RWPE1 (cell line): ENCODE data around the gene CD247.

Source experiments
- CTCF ChIA-PET: fragments of 350-600 bp; sonication (Branson Sonifier 250); formaldehyde crosslinking; extraction: SDS; loops from one replicate; lab custom pipeline; 2021; lab: Yijun Ruan, JAX
- POLR2A ChIA-PET: fragments of 400-600 bp; formaldehyde crosslinking; extraction: SDS; loops from one replicate; lab custom pipeline; 2020; ENCODE audit warnings: antibody characterized with exemption; ENCODE audit not compliant: low non-redundant PET; lab: Yijun Ruan, JAX
- DNase-seq: peaks from one replicate; pipeline ENCODE4 v3.0.0; 2012; ENCODE audit warnings: low spot score
- H3K27ac ChIP-seq: fragments of 450-650 bp; 2 replicates; pipeline ENCODE4 v1.5.1; 2017
- CTCF ChIP-seq: fragments of 450-650 bp; conservative IDR thresholded peaks from 2 replicates; pipeline ENCODE4 v1.5.1; 2017; ENCODE audit warnings: low read depth, mild to moderate bottlenecking

The CD247 gene

GRCh38 chr1:167418391-167418790 is 99.9 kb downstream of the CD247 start:
- ChIA-PET POLR2A (no interaction called here), CTCF (interaction anchor here (0.6 kb wide), 1 partner anchor 51 kb away, joined by 3 read pairs; no protein-coding TSS in a partner anchor)
- no peak for TF ChIP-seq CTCF
- no peak for DNase-seq
- H3K27ac ChIP-seq, result no peak overlapping the region

- H3K27ac ChIP-seq, result no peak overlapping the region
- POLR2A ChIA-PET, result no interaction called here
- CTCF ChIA-PET, result no interaction called here
- TF ChIP-seq CTCF, result no peak
- DNase-seq, result no peak
Observed at GRCh38 chr1:167416506-167416905, 101.8 kb downstream of the CD247 start.

GRCh38 chr1:167413328-167413727 is 105.0 kb downstream of the CD247 start:
- CTCF ChIA-PET, result interaction anchor here (0.6 kb wide), 1 partner anchor 12 kb away, joined by 3 read pairs; no protein-coding TSS in a partner anchor
- no peak for DNase-seq
- no peak overlapping the region for H3K27ac ChIP-seq
- POLR2A ChIA-PET, result no interaction called here
- TF ChIP-seq CTCF, result no peak

- ChIA-PET CTCF (interaction anchor here (0.6 kb wide), 1 partner anchor 12 kb away, joined by 3 read pairs; no protein-coding TSS in a partner anchor), POLR2A (no interaction called here)
- DNase-seq, result no peak
- H3K27ac ChIP-seq, result no peak overlapping the region
- TF ChIP-seq CTCF, result no peak
Observed at GRCh38 chr1:167412920-167413319, 105.4 kb downstream of the CD247 start.

GRCh38 chr1:167412072-167412471 is 106.3 kb downstream of the CD247 start:
- H3K27ac ChIP-seq, result no peak overlapping the region
- DNase-seq, result no peak
- no peak for TF ChIP-seq CTCF
- CTCF ChIA-PET, result interaction anchor here (0.6 kb wide), 1 partner anchor 30 kb away, joined by 3 read pairs; no protein-coding TSS in a partner anchor
- POLR2A ChIA-PET, result no interaction called here

GRCh38 chr1:167409183-167409582 is 109.1 kb downstream of the CD247 start:
- ChIA-PET CTCF (interaction anchor here (1.3 kb wide), 1 partner anchor 30 kb away, joined by 3 read pairs; no protein-coding TSS in a partner anchor), POLR2A (no interaction called here)
- DNase-seq, result peak; percentile 5
- TF ChIP-seq CTCF, result no peak
- H3K27ac ChIP-seq, result no peak overlapping the region

- ChIA-PET CTCF (no interaction called here), POLR2A (no interaction called here)
- no peak for DNase-seq
- no peak for TF ChIP-seq CTCF
- no peak overlapping the region for H3K27ac ChIP-seq
Observed at GRCh38 chr1:167408355-167408754, 110.0 kb downstream of the CD247 start.
